ENCODE results near the gene IL22RA1. TPM values are rescaled to one million over a fixed set of nuclear protein-coding genes. Genes with fewer than 3 reads are reported as not detected.

Gene IL22RA1
- total RNA-seq, 4 donors from 2014 or later = 16.6 to 36.4 (median 27.8) TPM

DNA sequence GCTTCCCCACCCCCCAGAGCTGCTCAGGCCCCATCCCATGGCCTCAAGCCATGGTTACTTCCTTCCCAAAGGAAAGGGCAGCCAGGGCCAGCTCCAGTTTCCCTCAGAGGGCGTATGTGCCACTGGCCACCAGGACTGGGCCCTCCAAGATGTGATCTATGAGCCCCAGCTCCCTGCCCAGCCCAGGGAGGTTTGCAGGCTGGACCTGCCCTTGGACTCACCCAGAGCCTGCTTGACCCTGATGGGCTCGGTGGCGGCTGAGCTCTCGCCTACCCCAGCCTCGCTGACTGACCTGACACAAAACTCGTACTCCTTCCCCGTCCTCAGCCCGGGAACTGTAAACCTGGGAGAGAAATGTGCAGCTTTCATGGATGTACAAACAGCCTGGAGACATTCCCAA, 60.6 kb downstream of the IL22RA1 start:
- H3K27me3 ChIP-seq = no peaks in the 10 kb centered on the region

GRCh38 chr1:24081190-24081589, 61.8 kb downstream of the IL22RA1 start:
- H3K36me3 ChIP-seq = no peaks in the 10 kb centered on the region
- no peak overlapping the region for H3K27ac ChIP-seq
- no peaks in the 10 kb centered on the region for H3K27me3 ChIP-seq
- WGBS = 89% methylated on average over 6 of the region's 6 CpGs
- H3K9me3 ChIP-seq = no peaks in the 10 kb centered on the region
- H3K4me3 ChIP-seq = no peak overlapping the region
- no peaks in the 10 kb centered on the region for H3K4me1 ChIP-seq
- TF ChIP-seq EP300 (IDR thresholded peaks at IDR 0.05) (no peak), CTCF (IDR thresholded peaks at IDR 0.05) (no peak), POLR2AphosphoS5 (IDR thresholded peaks at IDR 0.05) (no peak), POLR2A (IDR thresholded peaks at IDR 0.05) (no peak)
- DNase-seq (ENCODE audit: low spot score in 2 of 2) = no peak

More for the DNA sequence above, 60.6 kb downstream of the IL22RA1 start:
- DNase-seq (ENCODE audit: low spot score in 2 of 2) = no peak
- Histone ChIP-seq H3K27ac (no peak overlapping the region), H3K4me1 (no peaks in the 10 kb centered on the region), H3K9me3 (no peaks in the 10 kb centered on the region), H3K4me3 (no peak overlapping the region), H3K36me3 (no peaks in the 10 kb centered on the region)
- 95% methylated on average over 7 of the region's 8 CpGs for WGBS
- TF ChIP-seq EP300 (IDR thresholded peaks at IDR 0.05) (no peak), POLR2A (IDR thresholded peaks at IDR 0.05) (no peak), CTCF (IDR thresholded peaks at IDR 0.05) (no peak), POLR2AphosphoS5 (IDR thresholded peaks at IDR 0.05) (no peak)

DNA sequence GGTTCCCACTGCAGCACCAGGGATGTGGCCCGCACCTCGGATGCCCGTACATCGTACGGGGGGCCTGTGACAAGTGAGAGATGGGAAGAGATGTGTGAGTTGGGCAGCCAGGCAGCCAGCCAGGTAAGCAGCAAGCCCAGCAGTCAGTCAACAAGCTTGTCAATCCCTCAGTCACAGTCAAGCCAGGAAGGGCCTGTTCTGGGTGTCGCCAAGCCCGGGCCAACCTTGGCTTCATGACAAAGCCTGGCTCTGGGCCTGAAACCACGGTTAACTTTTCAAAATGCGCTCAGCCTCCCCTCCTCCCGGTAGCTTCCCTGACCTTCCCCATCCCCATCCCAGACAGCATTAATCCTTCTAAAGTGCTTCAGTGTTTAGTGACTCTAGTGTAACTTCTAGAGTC, 62.8 kb downstream of the IL22RA1 start:
- Histone ChIP-seq H3K4me1 (no peaks in the 10 kb centered on the region), H3K36me3 (no peaks in the 10 kb centered on the region), H3K9me3 (no peaks in the 10 kb centered on the region), H3K27me3 (no peaks in the 10 kb centered on the region), H3K4me3 (no peak overlapping the region), H3K27ac (no peak overlapping the region)
- DNase-seq (ENCODE audit: low spot score in 2 of 2) = no peak
- 67% methylated on average over 9 of the region's 10 CpGs for WGBS
- TF ChIP-seq CTCF (IDR thresholded peaks at IDR 0.05) (no peak), EP300 (IDR thresholded peaks at IDR 0.05) (no peak), POLR2AphosphoS5 (IDR thresholded peaks at IDR 0.05) (no peak), POLR2A (IDR thresholded peaks at IDR 0.05) (no peak)

DNA sequence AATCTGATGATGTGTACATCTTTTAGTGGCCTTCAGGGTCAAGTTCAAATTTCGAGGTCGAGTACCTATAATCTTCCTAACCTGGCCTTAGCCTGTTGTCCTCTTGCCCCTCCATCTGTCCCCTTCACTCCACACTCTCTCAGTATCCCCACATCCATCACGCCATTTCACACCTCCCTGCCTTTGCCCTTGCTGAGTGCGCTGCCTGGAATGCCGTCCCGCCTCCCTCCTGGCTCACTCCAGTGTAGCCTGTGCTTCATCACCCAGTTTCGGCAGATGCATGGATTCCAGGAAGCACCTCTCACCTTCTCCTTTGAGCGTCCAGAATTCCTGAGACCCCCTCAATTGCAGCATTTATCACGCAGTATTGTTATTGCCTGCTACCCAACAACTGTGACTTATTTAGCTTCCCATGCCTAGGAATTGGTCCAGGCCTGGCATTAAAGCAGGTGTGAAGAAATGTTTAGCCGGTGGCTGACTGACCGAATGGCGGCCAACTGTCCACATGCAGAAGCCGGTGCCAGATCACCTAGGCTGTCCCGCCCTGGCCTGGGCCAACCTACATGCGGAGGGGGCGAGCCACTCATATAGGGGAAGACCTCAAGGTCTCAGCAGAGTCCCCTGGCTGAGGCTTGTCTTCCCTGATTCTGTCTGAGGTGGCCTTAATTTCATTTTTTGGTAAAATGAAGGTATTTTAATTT, 65.5 kb downstream of the IL22RA1 start:
- no peak for DNase-seq (ENCODE audit: low spot score in 2 of 2)
- no peaks in the 10 kb centered on the region for H3K36me3 ChIP-seq
- 87% methylated on average over 16 of the region's 16 CpGs for WGBS
- no peaks in the 10 kb centered on the region for H3K9me3 ChIP-seq
- no peaks in the 10 kb centered on the region for H3K27me3 ChIP-seq
- no peak overlapping the region for H3K4me3 ChIP-seq
- H3K4me1 ChIP-seq = no peaks in the 10 kb centered on the region
- TF ChIP-seq POLR2A (IDR thresholded peaks at IDR 0.05) (no peak), POLR2AphosphoS5 (IDR thresholded peaks at IDR 0.05) (no peak), EP300 (IDR thresholded peaks at IDR 0.05) (no peak)
- no peak overlapping the region for H3K27ac ChIP-seq

- H3K36me3 ChIP-seq = no peaks in the 10 kb centered on the region
- H3K4me3 ChIP-seq = no peak overlapping the region
- no peak overlapping the region for H3K27ac ChIP-seq
- WGBS = 87% methylated on average over 2 of the region's 8 CpGs
- DNase-seq (ENCODE audit: low spot score in 2 of 2) = no peak
- H3K9me3 ChIP-seq = no peaks in the 10 kb centered on the region
- H3K4me1 ChIP-seq = peaks cover 4% of the 10 kb centered on the region
- TF ChIP-seq CTCF (IDR thresholded peaks at IDR 0.05) (no peak), POLR2A (IDR thresholded peaks at IDR 0.05) (no peak), POLR2AphosphoS5 (IDR thresholded peaks at IDR 0.05) (no peak), EP300 (IDR thresholded peaks at IDR 0.05) (no peak)
- H3K27me3 ChIP-seq = no peaks in the 10 kb centered on the region
Measured at GRCh38 chr1:24075946-24076345, 67.0 kb downstream of the IL22RA1 start.

DNA sequence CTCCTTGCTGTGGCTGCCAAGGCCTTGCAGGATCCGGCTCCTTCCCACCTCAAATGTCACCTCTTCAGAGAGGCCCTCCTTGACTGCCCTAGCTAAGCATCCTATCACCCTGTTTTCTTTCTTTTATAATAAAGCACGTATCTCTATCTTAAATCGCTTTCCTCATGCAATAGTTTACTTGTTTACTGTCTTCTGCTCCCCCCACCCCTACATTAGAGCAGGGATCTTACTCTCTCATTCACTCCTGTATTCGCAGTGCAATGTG, 67.4 kb downstream of the IL22RA1 start:
- Histone ChIP-seq H3K27ac (no peak overlapping the region), H3K4me1 (peaks cover 7% of the 10 kb centered on the region), H3K4me3 (no peak overlapping the region), H3K9me3 (no peaks in the 10 kb centered on the region), H3K36me3 (no peaks in the 10 kb centered on the region), H3K27me3 (no peaks in the 10 kb centered on the region)
- DNase-seq (ENCODE audit: low spot score in 2 of 2) = no peak
- 80% methylated on average over 4 of the region's 4 CpGs for WGBS
- TF ChIP-seq POLR2A (IDR thresholded peaks at IDR 0.05) (no peak), POLR2AphosphoS5 (IDR thresholded peaks at IDR 0.05) (no peak), EP300 (IDR thresholded peaks at IDR 0.05) (no peak), CTCF (IDR thresholded peaks at IDR 0.05) (no peak)
